ENCODE data around the gene LETM1.
A peak's percentile ranks its signal among the peaks of the same experiment; 100 is the strongest.

LETM1 gene

GRCh38 chr4:1879485-1879884 is 23.5 kb upstream of the LETM1 start:
- FAIRE-seq = no peak
- TF ChIP-seq POLR2AphosphoS5 (IDR thresholded peaks at IDR 0.05; ENCODE audit: low read depth, low read length) (no peak), SPI1 (IDR thresholded peaks at IDR 0.05; ENCODE audit: low read depth, low read length) (no peak), PAX5 (IDR thresholded peaks at IDR 0.05; ENCODE audit: insufficient read depth, low read length, severe bottlenecking) (no peak), TAF1 (IDR thresholded peaks at IDR 0.05; ENCODE audit: low read depth, low read length) (no peak), POU2F2 (IDR thresholded peaks at IDR 0.05; ENCODE audit: low read depth, low read length) (no peak), POLR2A (IDR thresholded peaks at IDR 0.05; ENCODE audit: low read depth, low read length) (no peak)
- no peak for DNase-seq (ENCODE audit: insufficient read length, low spot score)

- FAIRE-seq (peak; percentile 52), DNase-seq (ENCODE audit: insufficient read length, low spot score) (no peak)
- TF ChIP-seq TAF1 (IDR thresholded peaks at IDR 0.05; ENCODE audit: low read depth, low read length) (no peak), PAX5 (IDR thresholded peaks at IDR 0.05; ENCODE audit: insufficient read depth, low read length, severe bottlenecking) (no peak), POLR2AphosphoS5 (IDR thresholded peaks at IDR 0.05; ENCODE audit: low read depth, low read length) (no peak), SPI1 (IDR thresholded peaks at IDR 0.05; ENCODE audit: low read depth, low read length) (no peak), POU2F2 (IDR thresholded peaks at IDR 0.05; ENCODE audit: low read depth, low read length) (no peak), POLR2A (IDR thresholded peaks at IDR 0.05; ENCODE audit: low read depth, low read length) (no peak)
Measured at GRCh38 chr4:1874201-1874600, 18.2 kb upstream of the LETM1 start.

- FAIRE-seq (no peak), DNase-seq (ENCODE audit: insufficient read length, low spot score) (no peak)
- TF ChIP-seq TAF1 (IDR thresholded peaks at IDR 0.05; ENCODE audit: low read depth, low read length) (no peak), SPI1 (IDR thresholded peaks at IDR 0.05; ENCODE audit: low read depth, low read length) (no peak), POLR2AphosphoS5 (IDR thresholded peaks at IDR 0.05; ENCODE audit: low read depth, low read length) (no peak), POLR2A (IDR thresholded peaks at IDR 0.05; ENCODE audit: low read depth, low read length) (no peak), PAX5 (IDR thresholded peaks at IDR 0.05; ENCODE audit: insufficient read depth, low read length, severe bottlenecking) (no peak), POU2F2 (IDR thresholded peaks at IDR 0.05; ENCODE audit: low read depth, low read length) (no peak)
Measured at GRCh38 chr4:1873776-1874175, 17.8 kb upstream of the LETM1 start.

- FAIRE-seq (no peak), DNase-seq (ENCODE audit: insufficient read length, low spot score) (no peak)
- no peak for TF ChIP-seq POLR2AphosphoS5 (IDR thresholded peaks at IDR 0.05; ENCODE audit: low read depth, low read length)
- TF ChIP-seq TAF1 (IDR thresholded peaks at IDR 0.05; ENCODE audit: low read depth, low read length) = no peak
Measured at GRCh38 chr4:1873291-1873690, 17.3 kb upstream of the LETM1 start.

- DNase-seq (ENCODE audit: insufficient read length, low spot score) (no peak), FAIRE-seq (peak; percentile 77)
- peak; percentile 76 for TF ChIP-seq POLR2A (IDR thresholded peaks at IDR 0.05; ENCODE audit: low read depth, low read length)
- no peak for TF ChIP-seq PAX5 (IDR thresholded peaks at IDR 0.05; ENCODE audit: insufficient read depth, low read length, severe bottlenecking)
- no peak for TF ChIP-seq POU2F2 (IDR thresholded peaks at IDR 0.05; ENCODE audit: low read depth, low read length)
- peak; percentile 66; the same call in 1 of the 2 replicates for TF ChIP-seq POLR2AphosphoS5 (IDR thresholded peaks at IDR 0.05; ENCODE audit: low read depth, low read length)
- peak; percentile 53 for TF ChIP-seq TAF1 (IDR thresholded peaks at IDR 0.05; ENCODE audit: low read depth, low read length)
Measured at GRCh38 chr4:1872870-1873269, 16.9 kb upstream of the LETM1 start.

- no peak for DNase-seq (ENCODE audit: insufficient read length, low spot score)
- TF ChIP-seq POLR2A (IDR thresholded peaks at IDR 0.05; ENCODE audit: low read depth, low read length) (no peak), TAF1 (IDR thresholded peaks at IDR 0.05; ENCODE audit: low read depth, low read length) (no peak), POLR2AphosphoS5 (IDR thresholded peaks at IDR 0.05; ENCODE audit: low read depth, low read length) (no peak), PAX5 (IDR thresholded peaks at IDR 0.05; ENCODE audit: insufficient read depth, low read length, severe bottlenecking) (no peak), POU2F2 (IDR thresholded peaks at IDR 0.05; ENCODE audit: low read depth, low read length) (no peak), SPI1 (IDR thresholded peaks at IDR 0.05; ENCODE audit: low read depth, low read length) (no peak)
- no peak for FAIRE-seq
Measured at GRCh38 chr4:1871471-1872021, 15.6 kb upstream of the LETM1 start.

- FAIRE-seq (peak; percentile 86), DNase-seq (ENCODE audit: insufficient read length, low spot score) (peak; percentile 94)
Measured at GRCh38 chr4:1870578-1871443, 14.9 kb upstream of the LETM1 start, which contains the start of gene NSD2. NSD2 (plus strand) TSS chr4:1871393; CDS start chr4:1900655, 29,262 bp downstream.

GRCh38 chr4:1870328-1870577 is 14.3 kb upstream of the LETM1 start:
- FAIRE-seq (no peak), DNase-seq (ENCODE audit: insufficient read length, low spot score) (peak; percentile 70)
- no peak for TF ChIP-seq POLR2A (IDR thresholded peaks at IDR 0.05; ENCODE audit: low read depth, low read length)
- no peak for TF ChIP-seq POLR2AphosphoS5 (IDR thresholded peaks at IDR 0.05; ENCODE audit: low read depth, low read length)
- no peak for TF ChIP-seq TAF1 (IDR thresholded peaks at IDR 0.05; ENCODE audit: low read depth, low read length)
- no peak for TF ChIP-seq PAX5 (IDR thresholded peaks at IDR 0.05; ENCODE audit: insufficient read depth, low read length, severe bottlenecking)
- 0 out of 2 replicates have a peak, but pooled peaks have one; percentile 18 for TF ChIP-seq SPI1 (IDR thresholded peaks at IDR 0.05; ENCODE audit: low read depth, low read length)
- TF ChIP-seq POU2F2 (IDR thresholded peaks at IDR 0.05; ENCODE audit: low read depth, low read length) = no peak

More at GRCh38 chr4:1870578-1871443, 14.9 kb upstream of the LETM1 start, which contains the start of gene NSD2:
- TF ChIP-seq SPI1 (IDR thresholded peaks at IDR 0.05; ENCODE audit: low read depth, low read length) (no peak), TAF1 (IDR thresholded peaks at IDR 0.05; ENCODE audit: low read depth, low read length) (0 out of 2 replicates have a peak, but pooled peaks have one; percentile 41), POLR2AphosphoS5 (IDR thresholded peaks at IDR 0.05; ENCODE audit: low read depth, low read length) (peak; percentile 86), POLR2A (IDR thresholded peaks at IDR 0.05; ENCODE audit: low read depth, low read length) (peak; percentile 45; the same call in 1 of the 2 replicates), POU2F2 (IDR thresholded peaks at IDR 0.05; ENCODE audit: low read depth, low read length) (no peak), PAX5 (IDR thresholded peaks at IDR 0.05; ENCODE audit: insufficient read depth, low read length, severe bottlenecking) (no peak)

- FAIRE-seq (peak; percentile 16), DNase-seq (ENCODE audit: insufficient read length, low spot score) (no peak)
- TF ChIP-seq TAF1 (IDR thresholded peaks at IDR 0.05; ENCODE audit: low read depth, low read length) (no peak), SPI1 (IDR thresholded peaks at IDR 0.05; ENCODE audit: low read depth, low read length) (no peak), POLR2AphosphoS5 (IDR thresholded peaks at IDR 0.05; ENCODE audit: low read depth, low read length) (no peak), PAX5 (IDR thresholded peaks at IDR 0.05; ENCODE audit: insufficient read depth, low read length, severe bottlenecking) (no peak), POU2F2 (IDR thresholded peaks at IDR 0.05; ENCODE audit: low read depth, low read length) (no peak), POLR2A (IDR thresholded peaks at IDR 0.05; ENCODE audit: low read depth, low read length) (no peak)
Measured at GRCh38 chr4:1869530-1870327, 13.8 kb upstream of the LETM1 start.
